ENCODE results near the gene ADAMTS14. TPM values are rescaled to one million over a fixed set of nuclear protein-coding genes. Genes with fewer than 3 reads are reported as not detected.
A peak's percentile ranks its signal among the peaks of the same experiment; 100 is the strongest.
"Not testable (repeated sequence)": the region's sequence is repeated elsewhere in the genome, so short reads cannot be mapped to it uniquely, and the experiment has no call there.

The ADAMTS14 gene
- total RNA-seq, 1 donor from 2014 or later, result 29.8 TPM

DNA sequence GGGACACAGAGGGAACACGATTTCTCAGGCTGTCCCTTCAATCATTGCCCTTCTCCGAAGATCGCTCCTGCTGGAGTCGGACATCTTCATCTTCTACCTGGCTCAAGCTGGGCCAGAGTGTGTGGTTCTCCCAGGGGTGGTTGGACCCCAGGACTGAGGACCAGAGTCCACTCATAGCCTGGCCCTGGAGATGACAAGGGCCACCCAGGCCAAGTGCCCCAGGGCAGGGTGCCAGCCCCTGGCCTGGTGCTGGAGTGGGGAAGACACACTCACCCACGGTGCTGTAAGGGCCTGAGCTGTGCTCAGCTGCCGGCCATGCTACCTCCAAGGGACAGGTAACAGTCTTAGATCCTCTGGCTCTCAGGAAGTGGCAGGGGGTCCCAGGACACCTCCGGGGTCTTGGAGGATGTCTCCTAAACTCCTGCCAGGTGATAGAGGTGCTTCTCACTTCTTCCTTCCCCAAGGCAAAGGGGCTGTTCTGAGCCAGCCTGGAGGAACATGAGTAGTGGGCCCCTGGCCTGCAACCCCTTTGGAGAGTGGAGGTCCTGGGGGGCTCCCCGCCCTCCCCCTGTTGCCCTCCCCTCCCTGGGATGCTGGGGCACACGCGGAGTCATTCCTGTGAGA lies 89.5 kb downstream of the ADAMTS14 start:
- Mint-ChIP-seq H3K9me3 (ENCODE audit: unreplicated experiment) (peaks cover 9% of the 10 kb centered on the region), H3K4me1 (ENCODE audit: low read depth, unreplicated experiment) (peaks cover 21% of the 10 kb centered on the region), H3K27ac (ENCODE audit: unreplicated experiment) (no peak overlapping the region), H3K36me3 (ENCODE audit: unreplicated experiment) (peaks cover 14% of the 10 kb centered on the region), H3K27me3 (ENCODE audit: unreplicated experiment) (peaks cover 3% of the 10 kb centered on the region), H3K4me3 (ENCODE audit: unreplicated experiment) (no peak overlapping the region)
- TF ChIP-seq, protein P1, sequence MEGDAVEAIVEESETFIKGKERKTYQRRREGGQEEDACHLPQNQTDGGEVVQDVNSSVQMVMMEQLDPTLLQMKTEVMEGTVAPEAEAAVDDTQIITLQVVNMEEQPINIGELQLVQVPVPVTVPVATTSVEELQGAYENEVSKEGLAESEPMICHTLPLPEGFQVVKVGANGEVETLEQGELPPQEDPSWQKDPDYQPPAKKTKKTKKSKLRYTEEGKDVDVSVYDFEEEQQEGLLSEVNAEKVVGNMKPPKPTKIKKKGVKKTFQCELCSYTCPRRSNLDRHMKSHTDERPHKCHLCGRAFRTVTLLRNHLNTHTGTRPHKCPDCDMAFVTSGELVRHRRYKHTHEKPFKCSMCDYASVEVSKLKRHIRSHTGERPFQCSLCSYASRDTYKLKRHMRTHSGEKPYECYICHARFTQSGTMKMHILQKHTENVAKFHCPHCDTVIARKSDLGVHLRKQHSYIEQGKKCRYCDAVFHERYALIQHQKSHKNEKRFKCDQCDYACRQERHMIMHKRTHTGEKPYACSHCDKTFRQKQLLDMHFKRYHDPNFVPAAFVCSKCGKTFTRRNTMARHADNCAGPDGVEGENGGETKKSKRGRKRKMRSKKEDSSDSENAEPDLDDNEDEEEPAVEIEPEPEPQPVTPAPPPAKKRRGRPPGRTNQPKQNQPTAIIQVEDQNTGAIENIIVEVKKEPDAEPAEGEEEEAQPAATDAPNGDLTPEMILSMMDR (IDR thresholded peaks at IDR 0.05; ENCODE audit: partially characterized antibody, unreplicated experiment), result no peak
- no peak for DNase-seq

DNA sequence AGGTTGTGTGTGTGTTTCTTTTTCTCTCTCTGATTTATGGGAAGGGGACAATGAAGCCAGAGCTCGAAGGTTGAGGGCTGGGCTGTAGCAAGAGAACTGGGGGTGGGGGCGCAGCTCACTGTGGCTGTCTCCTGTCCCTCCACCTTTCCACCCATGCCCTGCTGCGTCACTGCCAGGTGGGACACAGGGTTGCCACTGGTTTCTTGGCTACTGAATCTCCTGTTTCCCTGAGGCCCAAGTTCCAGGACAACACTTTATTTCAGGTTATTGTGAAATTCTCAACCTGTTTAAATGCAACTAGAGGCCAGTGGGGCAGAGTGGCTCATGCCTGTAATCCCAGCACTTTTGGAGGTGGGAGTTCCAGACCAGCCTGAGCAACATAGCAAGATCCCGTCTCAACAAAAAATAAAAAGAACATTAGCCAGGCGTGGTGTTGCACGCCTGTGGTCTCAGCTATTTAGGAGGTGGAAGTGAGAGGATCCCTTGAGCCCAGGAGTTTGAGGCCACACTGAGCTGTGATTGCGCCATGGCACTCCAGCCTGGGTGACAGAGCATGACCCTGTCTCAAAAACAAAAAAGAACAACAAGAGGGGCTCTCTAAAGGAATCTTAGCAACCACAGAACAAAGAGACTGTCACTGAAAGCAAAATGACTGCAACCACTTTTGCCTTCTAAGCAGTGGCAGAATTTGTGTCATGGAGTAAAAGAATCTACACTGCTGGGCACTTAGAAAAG lies 90.3 kb downstream of the ADAMTS14 start:
- Mint-ChIP-seq H3K27me3 (ENCODE audit: unreplicated experiment) (peaks cover 3% of the 10 kb centered on the region), H3K27ac (ENCODE audit: unreplicated experiment) (no peak overlapping the region), H3K4me1 (ENCODE audit: low read depth, unreplicated experiment) (peaks cover 21% of the 10 kb centered on the region), H3K4me3 (ENCODE audit: unreplicated experiment) (no peak overlapping the region), H3K36me3 (ENCODE audit: unreplicated experiment) (peaks cover 17% of the 10 kb centered on the region), H3K9me3 (ENCODE audit: unreplicated experiment) (peaks cover 11% of the 10 kb centered on the region)
- TF ChIP-seq, protein P1 (IDR thresholded peaks at IDR 0.05; ENCODE audit: partially characterized antibody, unreplicated experiment), result no peak
- DNase-seq, result peak; percentile 1

DNA sequence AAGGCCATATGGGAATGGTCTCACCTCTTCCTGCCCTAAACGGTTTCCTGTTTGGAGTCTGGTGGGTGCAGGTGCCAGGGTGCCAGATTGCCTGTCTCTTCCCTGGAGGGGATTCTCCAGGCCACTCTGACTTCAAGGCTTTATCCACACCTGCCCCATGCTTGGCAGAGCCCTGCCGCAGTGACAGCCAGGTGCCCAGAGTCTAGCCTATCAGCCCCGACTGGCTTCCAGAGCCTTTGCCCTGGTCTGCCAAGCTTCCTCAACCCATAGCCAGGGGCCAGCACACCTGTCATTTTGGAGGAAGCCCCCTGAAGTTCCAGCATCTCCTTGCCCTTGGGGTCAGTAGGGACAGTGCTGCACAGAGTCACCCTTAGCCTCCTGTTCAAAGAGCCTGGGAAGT lies 91.3 kb downstream of the ADAMTS14 start:
- DNase-seq, result peak; percentile 3
- peaks cover 11% of the 10 kb centered on the region for H3K9me3 Mint-ChIP-seq (ENCODE audit: unreplicated experiment)
- peaks cover 3% of the 10 kb centered on the region for H3K27me3 Mint-ChIP-seq (ENCODE audit: unreplicated experiment)
- H3K4me1 Mint-ChIP-seq (ENCODE audit: low read depth, unreplicated experiment), result peaks cover 21% of the 10 kb centered on the region
- peaks cover 17% of the 10 kb centered on the region for H3K36me3 Mint-ChIP-seq (ENCODE audit: unreplicated experiment)
- H3K4me3 Mint-ChIP-seq (ENCODE audit: unreplicated experiment), result no peak overlapping the region
- TF ChIP-seq, protein P1 (IDR thresholded peaks at IDR 0.05; ENCODE audit: partially characterized antibody, unreplicated experiment), result no peak
- no peak overlapping the region for H3K27ac Mint-ChIP-seq (ENCODE audit: unreplicated experiment)

DNA sequence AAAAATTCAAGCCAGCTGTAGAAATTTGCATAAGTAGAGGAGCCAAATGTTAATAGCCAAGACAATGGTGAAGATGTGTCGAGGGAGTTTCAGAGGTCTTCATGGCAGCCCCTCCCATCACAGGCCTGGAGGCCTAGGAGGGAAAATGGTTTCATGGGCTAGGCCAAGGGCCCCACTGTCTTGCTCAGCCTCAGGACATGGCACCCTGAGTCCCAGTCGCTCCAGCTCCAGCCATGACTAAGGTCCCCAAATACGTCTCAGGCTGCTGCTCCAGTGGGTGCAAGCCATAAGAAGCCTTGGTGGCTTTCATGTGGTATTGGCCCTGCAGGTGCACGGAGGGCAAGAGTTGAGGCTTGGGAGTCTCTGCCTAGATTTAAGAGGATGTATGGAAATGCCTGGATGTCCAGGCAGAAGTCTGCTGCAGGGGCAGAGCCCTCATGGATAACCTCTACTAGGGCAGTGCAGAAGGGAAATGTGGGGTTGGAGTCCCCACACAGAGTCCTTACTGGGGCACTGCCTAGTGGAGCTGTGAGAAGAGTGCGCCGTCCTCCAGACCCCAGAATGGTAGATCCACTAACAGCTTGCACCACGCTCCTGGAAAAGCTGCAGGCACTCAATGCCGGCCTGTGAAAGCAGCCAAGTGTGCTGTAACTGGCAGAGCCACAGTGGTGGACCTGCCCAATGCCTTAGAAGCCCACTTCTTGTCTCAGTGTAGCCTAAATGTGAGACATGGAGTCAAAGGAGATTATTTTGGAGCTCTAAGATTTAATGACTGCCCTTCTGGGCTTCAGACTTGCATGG lies 93.7 kb downstream of the ADAMTS14 start:
- Mint-ChIP-seq H3K4me3 (ENCODE audit: unreplicated experiment) (no peak overlapping the region), H3K27ac (ENCODE audit: unreplicated experiment) (no peak overlapping the region), H3K36me3 (ENCODE audit: unreplicated experiment) (peaks cover 17% of the 10 kb centered on the region), H3K9me3 (ENCODE audit: unreplicated experiment) (peaks cover 11% of the 10 kb centered on the region), H3K27me3 (ENCODE audit: unreplicated experiment) (peaks cover 2% of the 10 kb centered on the region), H3K4me1 (ENCODE audit: low read depth, unreplicated experiment) (peaks cover 8% of the 10 kb centered on the region)
- peak; percentile 3 for DNase-seq
- TF ChIP-seq, protein P1 (IDR thresholded peaks at IDR 0.05; ENCODE audit: partially characterized antibody, unreplicated experiment), result no peak

DNA sequence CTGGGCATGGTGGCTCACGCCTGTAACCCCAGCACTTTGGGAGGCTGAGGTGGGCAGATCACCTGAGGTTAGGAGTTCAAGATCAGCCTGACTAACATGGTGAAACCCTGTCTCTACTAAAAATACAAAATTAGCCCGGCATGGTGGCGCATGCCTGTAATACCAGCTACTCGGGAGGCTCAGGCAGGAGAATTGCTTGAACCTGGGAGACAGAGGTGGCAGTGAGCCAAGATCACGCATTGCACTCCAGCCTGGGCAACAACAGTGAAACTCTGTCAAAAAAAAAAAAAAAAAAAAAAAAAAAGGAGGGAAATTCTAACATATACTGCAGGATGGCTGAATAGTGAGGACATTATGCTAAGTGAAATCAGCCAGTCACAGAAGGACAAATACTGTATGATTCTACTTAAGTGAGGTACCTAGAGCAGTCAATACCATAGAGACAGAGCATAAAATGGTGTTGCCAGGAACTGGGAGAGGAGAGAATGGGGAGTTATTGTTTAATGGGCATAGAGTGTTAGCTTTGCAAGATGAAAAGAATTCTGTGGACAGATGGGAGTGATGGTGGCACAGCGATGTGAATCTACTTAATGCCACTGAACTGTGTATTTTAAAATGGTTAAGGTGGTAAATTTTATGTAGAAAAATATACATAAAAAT lies 95.8 kb downstream of the ADAMTS14 start:
- not testable (repeated sequence) for H3K4me1 Mint-ChIP-seq (ENCODE audit: low read depth, unreplicated experiment); H3K4me3 Mint-ChIP-seq (ENCODE audit: unreplicated experiment); DNase-seq; H3K27me3 Mint-ChIP-seq (ENCODE audit: unreplicated experiment); H3K27ac Mint-ChIP-seq (ENCODE audit: unreplicated experiment)
- peaks cover 19% of the 10 kb centered on the region for H3K36me3 Mint-ChIP-seq (ENCODE audit: unreplicated experiment)
- peaks cover 12% of the 10 kb centered on the region for H3K9me3 Mint-ChIP-seq (ENCODE audit: unreplicated experiment)

Data from glutamatergic neuron (in vitro differentiated cells).